Activated T-helper 1 cell treated with Interleukin-2 at 50 U/mL for 16 hours (primary cell): ENCODE measurements around the gene PGBD1.

Source experiments
- DNase-seq: peaks from one replicate; pipeline ENCODE4 v3.0.0-alpha.2; 2020; ENCODE audit warnings: low read depth

The PGBD1 gene

GRCh38 chr6:28281288-28282064 lies at the start of gene PGBD1:
Gene PGBD1, plus strand, starts transcription at chr6:28281572. Its CDS starts 2,242 bp downstream, at chr6:28283814.
- DNase-seq = peak; percentile 9

GRCh38 chr6:28232785-28233184 lies 48.6 kb upstream of the PGBD1 start:
- DNase-seq = no peak

- no peak for DNase-seq
Measured at GRCh38 chr6:28235912-28236452, 45.4 kb upstream of the PGBD1 start.

- DNase-seq = no peak
Measured at GRCh38 chr6:28239636-28240035, 41.7 kb upstream of the PGBD1 start.

- no peak for DNase-seq
Measured at GRCh38 chr6:28240471-28240870, 40.9 kb upstream of the PGBD1 start.

- no peak for DNase-seq
Measured at GRCh38 chr6:28243946-28244345, 37.4 kb upstream of the PGBD1 start.

GRCh38 chr6:28245206-28245941 lies 36.0 kb upstream of the PGBD1 start:
- no peak for DNase-seq

GRCh38 chr6:28248916-28249315 lies 32.5 kb upstream of the PGBD1 start:
- DNase-seq = no peak

- DNase-seq = no peak
Measured at GRCh38 chr6:28250747-28251146, 30.6 kb upstream of the PGBD1 start.

GRCh38 chr6:28251661-28252008 lies 29.7 kb upstream of the PGBD1 start:
- no peak for DNase-seq

- DNase-seq = peak; percentile 55
Measured at GRCh38 chr6:28252009-28252975, 29.1 kb upstream of the PGBD1 start, which contains the start of gene ZKSCAN4. Gene ZKSCAN4, minus strand, starts transcription at chr6:28252269. Its CDS starts 289 bp downstream, at chr6:28251980.

GRCh38 chr6:28254121-28254519 lies 27.3 kb upstream of the PGBD1 start:
- no peak for DNase-seq

- no peak for DNase-seq
Measured at GRCh38 chr6:28257042-28257441, 24.3 kb upstream of the PGBD1 start.

- peak; percentile 24 for DNase-seq
Measured at GRCh38 chr6:28258877-28259777, 22.2 kb upstream of the PGBD1 start, which contains the start of gene NKAPL. Gene NKAPL, plus strand, starts transcription at chr6:28259297. Its CDS starts 75 bp downstream, at chr6:28259372.

- no peak for DNase-seq
Measured at GRCh38 chr6:28263922-28264321, 17.4 kb upstream of the PGBD1 start.

GRCh38 chr6:28264834-28265401 lies 16.5 kb upstream of the PGBD1 start:
- no peak for DNase-seq

GRCh38 chr6:28266563-28266961 lies 14.8 kb upstream of the PGBD1 start:
- DNase-seq = no peak

GRCh38 chr6:28266962-28267694 lies 14.2 kb upstream of the PGBD1 start, which contains the start of gene ZSCAN26:
Gene ZSCAN26, plus strand, starts transcription at chr6:28267143. Its CDS starts 4,777 bp downstream, at chr6:28271920.
- peak; percentile 68 for DNase-seq

- DNase-seq = no peak
Measured at GRCh38 chr6:28267695-28268059, 13.7 kb upstream of the PGBD1 start.

- no peak for DNase-seq
Measured at GRCh38 chr6:28269492-28269891, 11.9 kb upstream of the PGBD1 start.
